K562 (cell line): ENCODE data around the gene CPN2. TPM values are rescaled to one million over a fixed set of nuclear protein-coding genes. Genes with fewer than 3 reads are reported as not detected.

Source experiments
- ATAC-seq: fragments of 200-7000 bp; cut with Tn5 transposase; 3 replicates; pipeline ENCODE4 v1.9.1; 2020; ENCODE audit warnings: moderate library complexity
- BruUV-seq: library from RNA; stranded (reverse); fragments of 400-500 nt; replicated peaks from 2 replicates; lab custom pipeline; 2021; lab: Mats Ljungman, UMichigan
- CTCF ChIA-PET: fragments of 300-600 bp; formaldehyde crosslinking; extraction: SDS; loops from one replicate; lab custom pipeline; 2021; ENCODE audit warnings: low intra/inter-chr PET ratio; lab: Yijun Ruan, JAX
- POLR2A ChIA-PET: fragments of 300-600, 350-650 bp; sonication (Branson Sonifier 250); formaldehyde crosslinking; extraction: SDS; loops from one replicate; lab custom pipeline; 2021; ENCODE audit warnings: antibody characterized with exemption, inconsistent platforms; lab: Yijun Ruan, JAX
- DNase-seq, 4 experiments: peaks; one replicate each; pipeline versions ENCODE4 v3.0.0 to v3.0.0-alpha.2; 2011 to 2018; ENCODE audit warnings: low spot score in 3 of 4, mixed read lengths in 3 of 4; ENCODE audit errors: extremely low read depth in 1 of 4
- FAIRE-seq: peaks from 2 replicates; lab custom pipeline; 2011; peaks lifted over from hg19 to GRCh38; lab: Jason Lieb, UNC
- H2AFZ ChIP-seq: 2 replicates; pipeline ENCODE4 v1.6.0; 2011; ENCODE audit warnings: low read depth, low read length, control low read depth, inconsistent platforms
- H3K27ac ChIP-seq: fragments of 200-600 bp; 3 replicates; pipeline ENCODE4 v1.8.0; 2011; ENCODE audit warnings: low read depth, mild to moderate bottlenecking, control low read depth, inconsistent platforms, low read length, moderate library complexity, mixed read lengths; ENCODE audit errors: extremely low read depth
- H3K27me3 ChIP-seq, 2 experiments: fragments of 300-600 bp in 1 of 2; 2 replicates in 1 of 2; 3 replicates in 1 of 2; pipeline versions ENCODE4 v1.6.0 to v1.8.0; 2011; ENCODE audit warnings: inconsistent platforms in 2 of 2, low read length in 2 of 2, mild to moderate bottlenecking in 1 of 2, mixed read lengths in 1 of 2, moderate library complexity in 1 of 2; ENCODE audit not compliant: control insufficient read depth in 2 of 2, insufficient read depth in 2 of 2
- H3K36me3 ChIP-seq: fragments of 300-600 bp; 3 replicates; pipeline ENCODE4 v1.8.0; 2011; ENCODE audit warnings: mild to moderate bottlenecking, low read length, inconsistent platforms; ENCODE audit not compliant: control insufficient read depth, insufficient read depth
- H3K4me1 ChIP-seq, 2 experiments: fragments of 200-600 bp in 1 of 2; replicated peaks in 1 of 2; 2 replicates in 1 of 2; 3 replicates in 1 of 2; pipeline versions ENCODE4 v1.5.1 to v1.8.0; 2011; ENCODE audit warnings: inconsistent platforms in 2 of 2, low read length in 2 of 2, mild to moderate bottlenecking in 1 of 2, mixed read lengths in 1 of 2, moderate library complexity in 1 of 2; ENCODE audit not compliant: control insufficient read depth in 2 of 2, insufficient read depth in 2 of 2
- H3K4me2 ChIP-seq: 2 replicates; pipeline ENCODE4 v1.6.1; 2011; ENCODE audit warnings: low read length, control low read depth, inconsistent platforms, mixed read lengths; ENCODE audit not compliant: insufficient read depth
- H3K4me3 ChIP-seq: fragments of 200-600 bp; sonication (generic), shearing (Covaris generic); 2 replicates; pipeline ENCODE4 v1.5.1; 2016; ENCODE audit warnings: control low read depth, inconsistent platforms
- H3K79me2 ChIP-seq: fragments of 200-600 bp; 3 replicates; pipeline ENCODE4 v1.8.0; 2011; ENCODE audit warnings: low read length, inconsistent platforms; ENCODE audit not compliant: control insufficient read depth, insufficient read depth
- H3K9ac ChIP-seq, 2 experiments: 2 replicates each; pipeline versions ENCODE4 v1.6.0 to v1.6.1; 2011; ENCODE audit warnings: low read depth in 2 of 2, low read length in 2 of 2, control low read depth in 1 of 2, inconsistent platforms in 1 of 2, mild to moderate bottlenecking in 1 of 2, mixed read lengths in 1 of 2; ENCODE audit not compliant: insufficient read depth in 1 of 2
- H3K9me1 ChIP-seq: one replicate; pipeline ENCODE4 v1.6.0; 2011; ENCODE audit warnings: inconsistent platforms, mild to moderate bottlenecking, low read length, moderate library complexity; ENCODE audit not compliant: control insufficient read depth, insufficient read depth
- H3K9me3 ChIP-seq: replicated peaks from 2 replicates; pipeline ENCODE4 v1.5.1; 2011; ENCODE audit warnings: low read depth, low read length, inconsistent platforms; ENCODE audit not compliant: control insufficient read depth, insufficient read depth
- H4K20me1 ChIP-seq: replicated peaks from 2 replicates; pipeline ENCODE4 v1.6.1; 2011; ENCODE audit warnings: low read length, inconsistent platforms, mixed read lengths; ENCODE audit not compliant: control insufficient read depth, insufficient read depth
- CGGBP1 ChIP-seq: fragments of 250-450 bp; sonication (Bioruptor Pico); IDR thresholded peaks from 2 replicates; pipeline ENCODE4 v1.9.0; 2021; ENCODE audit warnings: mild to moderate bottlenecking
- ESRRA ChIP-seq: fragments of 450-650 bp; IDR thresholded peaks from 2 replicates; pipeline ENCODE4 v1.6.1; 2014; ENCODE audit warnings: low read depth, mild to moderate bottlenecking, moderate library complexity, borderline replicate concordance
- ETV5 ChIP-seq: sonication (generic); formaldehyde crosslinking; IDR thresholded peaks from 2 replicates; pipeline ENCODE4 v1.4.0; 2020; ENCODE audit warnings: low read depth, mild to moderate bottlenecking, missing genetic modification reagents
- FOS ChIP-seq: IDR thresholded peaks from 3 replicates; pipeline ENCODE4 v1.6.1; 2011; ENCODE audit not compliant: insufficient read length; ENCODE audit errors: extremely low read depth
- HDAC3 ChIP-seq: fragments of 450-650 bp; IDR thresholded peaks from 2 replicates; pipeline ENCODE4 v1.6.1; 2018; ENCODE audit warnings: borderline replicate concordance, mild to moderate bottlenecking, moderate library complexity; ENCODE audit not compliant: partially characterized antibody
- HOMEZ ChIP-seq: fragments of 250-450 bp; sonication (Bioruptor Pico); IDR thresholded peaks from 2 replicates; pipeline ENCODE4 v1.4.0; 2020; ENCODE audit warnings: mild to moderate bottlenecking, moderate library complexity
- POLR2B ChIP-seq: fragments of 450-650 bp; IDR thresholded peaks from 2 replicates; pipeline ENCODE4 v1.6.1; 2018; ENCODE audit warnings: low read depth; ENCODE audit not compliant: partially characterized antibody
- PURB ChIP-seq: sonication (generic); formaldehyde crosslinking; IDR thresholded peaks from 2 replicates; pipeline ENCODE4 v1.9.0; 2021; ENCODE audit warnings: low read depth, mild to moderate bottlenecking, missing genetic modification reagents
- SMAD1 ChIP-seq: fragments of 150-350 bp; IDR thresholded peaks from 2 replicates; pipeline ENCODE4 v1.6.1; 2014; ENCODE audit warnings: low read length, low read depth; ENCODE audit not compliant: partially characterized antibody
- TCF7L2 ChIP-seq: fragments of 150-350 bp; IDR thresholded peaks from 2 replicates; pipeline ENCODE4 v1.6.1; 2016; ENCODE audit warnings: low read depth, mild to moderate bottlenecking, low read length, moderate library complexity
- TSC22D4 ChIP-seq: fragments of 450-650 bp; IDR thresholded peaks from 2 replicates; pipeline ENCODE4 v1.6.1; 2016; ENCODE audit warnings: missing genetic modification characterization, missing biosample characterization, control low read depth
- ZNF3 ChIP-seq: fragments of 250-450 bp; sonication (Bioruptor Pico); IDR thresholded peaks from 2 replicates; pipeline ENCODE4 v1.5.0; 2021; ENCODE audit warnings: mild to moderate bottlenecking, moderate library complexity
- ZNF696 ChIP-seq: fragments of 250-450 bp; sonication (Bioruptor Pico); conservative IDR thresholded peaks from 2 replicates; pipeline ENCODE4 v1.4.0; 2020; ENCODE audit warnings: mild to moderate bottlenecking, moderate library complexity
- WGBS: fragments of 100-300 bp; shearing (Covaris generic); methylation state at CpG from one replicate; pipeline ENCODE4 v1.1.6; 2016; ENCODE audit warnings: low coverage, mixed read lengths; ENCODE audit not compliant: insufficient coverage; ENCODE audit errors: missing lambda C conversion rate; 5-methylcytosine and 5-hydroxymethylcytosine counted together
- in situ Hi-C: fragments of 300-500 bp; cut with MboI; formaldehyde crosslinking; loops from 4 replicates; pipeline ENCODE4 v1.15.0; 2018; ENCODE audit warnings: inconsistent platforms, mixed read lengths
- intact Hi-C: fragments of 100-400 bp; cut with micrococcal nuclease; formaldehyde crosslinking; loops from 2 replicates; pipeline ENCODE4 v1.14.2; 2022
- polyA plus RNA-seq, 8 experiments: library from polyadenylated mRNA; depleted of rRNA in 4 of 8; stranded (reverse) in 5 of 8; unstranded in 3 of 8; fragments of >200 nt; fragmentation: Nextera tagmentation in 2 of 8; fragmentation: Illumina TruSeq in 1 of 8; extraction: Ambion mirVana in 2 of 8; extraction: Trizol in 1 of 8; gene quantifications; 2 replicates each; pipeline versions ENCODE4 v1.2.1 to v1.2.3, GENCODE V29; 2011 to 2014; ENCODE audit warnings: inconsistent platforms in 1 of 8, missing spikeins in 1 of 8
- total RNA-seq, 7 experiments: library from RNA; depleted of rRNA in 6 of 7; stranded (reverse); fragments of >200 nt in 6 of 7; fragmentation: Illumina TruSeq in 2 of 7; extraction: Trizol in 2 of 7; gene quantifications; 2 replicates each; pipeline versions ENCODE4 v1.2.1 to v1.2.3, GENCODE V29; 2011 to 2021; ENCODE audit warnings: low replicate concordance in 1 of 7
- TF ChIP-seq, protein P1 (sequence below): fragments of 450-650 bp; IDR thresholded peaks from 2 replicates; pipeline ENCODE4 v1.6.1; 2016; ENCODE audit warnings: low read depth, mild to moderate bottlenecking, moderate library complexity

Gene CPN2
- total and polyA plus RNA-seq, 9 of the 15 experiments (the other 6 are each of a cell fraction or from before 2014, with no cell fraction given): not detected

- TF ChIP-seq ESRRA: no peak
- no peak for TF ChIP-seq POLR2B
Measured at GRCh38 chr3:194321693-194322640, 29.2 kb downstream of the CPN2 start (continued).

DNA sequence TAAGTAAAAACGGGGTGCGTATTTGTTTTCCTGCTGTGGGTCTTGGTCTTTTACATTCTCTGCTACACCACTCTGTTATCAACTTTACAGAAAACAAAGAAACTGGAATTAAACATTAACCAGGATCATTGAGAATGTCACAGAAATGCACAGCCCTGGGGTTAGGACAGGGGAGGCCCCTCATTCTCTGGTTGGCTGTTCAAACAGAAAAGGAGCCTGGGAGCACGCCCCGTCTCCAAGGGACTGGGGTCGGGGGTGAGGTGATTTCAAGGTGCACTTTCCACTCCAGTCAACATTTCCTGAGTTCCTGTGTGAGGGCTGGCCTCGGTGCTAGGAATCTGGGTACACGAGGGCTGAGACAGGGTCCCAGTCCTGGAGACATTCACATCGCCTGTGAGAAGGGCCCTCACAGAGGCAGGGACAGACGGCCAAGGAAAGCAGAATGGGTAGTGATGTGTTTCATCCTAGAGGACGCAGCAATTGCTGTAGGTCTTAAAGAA is 30.3 kb downstream of the CPN2 start:
- TF ChIP-seq PURB (CRISPR knock-in tag) (no peak), HOMEZ (no peak), HDAC3 (no peak), ZNF696 (no peak), TSC22D4 (tag) (no peak), SMAD1 (no peak), ETV5 (no peak), TCF7L2 (no peak), FOS (no peak), ZNF3 (CRISPR knock-in tag) (no peak), CGGBP1 (CRISPR knock-in tag) (no peak)
- TF ChIP-seq, protein P1, sequence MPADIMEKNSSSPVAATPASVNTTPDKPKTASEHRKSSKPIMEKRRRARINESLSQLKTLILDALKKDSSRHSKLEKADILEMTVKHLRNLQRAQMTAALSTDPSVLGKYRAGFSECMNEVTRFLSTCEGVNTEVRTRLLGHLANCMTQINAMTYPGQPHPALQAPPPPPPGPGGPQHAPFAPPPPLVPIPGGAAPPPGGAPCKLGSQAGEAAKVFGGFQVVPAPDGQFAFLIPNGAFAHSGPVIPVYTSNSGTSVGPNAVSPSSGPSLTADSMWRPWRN: no peak
- Histone ChIP-seq H3K27ac (no peak overlapping the region), H3K79me2 (no peaks in the 10 kb centered on the region), H3K9me1 (no peaks in the 10 kb centered on the region), H3K9me3 (peaks cover 4% of the 10 kb centered on the region; the same call in 1 of the 2 replicates), H2AFZ (no peak overlapping the region), H3K9ac (no peak overlapping the region), H3K4me1 (peaks cover 13 to 33% of the 10 kb centered on the region in 2 experiments; a peak in 4 of 5 replicates), H3K4me2 (no peak overlapping the region), H3K27me3 (no peaks in the 10 kb centered on the region), H3K36me3 (no peaks in the 10 kb centered on the region), H4K20me1 (no peaks in the 10 kb centered on the region), H3K4me3 (no peak overlapping the region)
- no TSS peak for BruUV-seq
- in situ Hi-C loops: loop anchor here (10.0 to 25.0 kb wide), 2 partner anchors 666 to 1508 kb away; no protein-coding TSS in a partner anchor
- FAIRE-seq (no peak), DNase-seq (no peak), ATAC-seq (no peak)
- ChIA-PET CTCF (no interaction called here), POLR2A (no interaction called here)
- intact Hi-C loops: loop anchor here (10.0 kb wide), 1 partner anchor 726 kb away; the partner anchor contains the start of gene OPA1
- 52% methylated on average over 10 of the region's 10 CpGs for WGBS
